Stimulated activated CD8-positive, alpha-beta memory T cell treated with anti-CD3 and anti-CD28 coated beads, Interleukin-7, amount 100 ng/mL, for 1 hour (primary cell): ENCODE results near the gene TMEM238.
"Not testable (repeated sequence)": the region's sequence is repeated elsewhere in the genome, so short reads cannot be mapped to it uniquely, and the experiment has no call there.

Experiments used
- DNase-seq, 2 donors: peaks; one replicate each; pipeline ENCODE4 v3.0.0-alpha.2; 2020; ENCODE audit warnings: low read depth in 2 of 2

Gene TMEM238

GRCh38 chr19:55401390-55401789 is 17.3 kb upstream of the TMEM238 start:
- not testable (repeated sequence) for DNase-seq

GRCh38 chr19:55400281-55401087 is 16.4 kb upstream of the TMEM238 start:
- no peak for DNase-seq

GRCh38 chr19:55398200-55398925 is 14.3 kb upstream of the TMEM238 start:
- DNase-seq = no peak

GRCh38 chr19:55392820-55393761 is 9.0 kb upstream of the TMEM238 start:
- no peak for DNase-seq

- DNase-seq = no peak
Observed at GRCh38 chr19:55391702-55392615, 7.9 kb upstream of the TMEM238 start.

GRCh38 chr19:55391191-55391670 is 7.1 kb upstream of the TMEM238 start:
- no peak for DNase-seq

GRCh38 chr19:55390461-55390880 is 6.4 kb upstream of the TMEM238 start:
- DNase-seq = no peak

GRCh38 chr19:55389386-55390317 is 5.6 kb upstream of the TMEM238 start:
- no peak for DNase-seq

GRCh38 chr19:55387736-55388497 is 3.8 kb upstream of the TMEM238 start:
- DNase-seq = no peak

GRCh38 chr19:55386493-55386971 is 2.4 kb upstream of the TMEM238 start:
- no peak for DNase-seq

GRCh38 chr19:55385724-55386492 is 1.8 kb upstream of the TMEM238 start, which contains the start of gene RPL28:
Gene RPL28, plus strand, starts transcription at chr19:55385932. Its CDS starts 426 bp downstream, at chr19:55386358.
- peak; percentile 95 to 97 for DNase-seq

GRCh38 chr19:55384920-55385723 is 1.0 kb upstream of the TMEM238 start:
- peak; percentile 79 to 82 for DNase-seq

- no peak for DNase-seq
Observed at GRCh38 chr19:55383279-55384130, 587 bp downstream of the TMEM238 start.

GRCh38 chr19:55382522-55383054 is 1.5 kb downstream of the TMEM238 start:
- DNase-seq = no peak

GRCh38 chr19:55382013-55382412 is 2.1 kb downstream of the TMEM238 start:
- DNase-seq = no peak

GRCh38 chr19:55379174-55379573 is 4.9 kb downstream of the TMEM238 start:
- DNase-seq = no peak
